Left kidney (tissue), 2 donors: Measurements from ENCODE around the gene TTN. TPM values are rescaled to one million over a fixed set of nuclear protein-coding genes. Genes with fewer than 3 reads are reported as not detected.

Experiments used
- DNase-seq: peaks from one replicate; pipeline ENCODE4 v3.0.0-alpha.2; 2013
- polyA plus RNA-seq: library from polyadenylated mRNA; unstranded; fragments of 120-200 nt; gene quantifications from one replicate; pipeline ENCODE4 v1.2.1, GENCODE V29; 2013; ENCODE audit not compliant: insufficient read length

Gene TTN
- polyA plus RNA-seq, 1 donor: 1.2 TPM

DNA sequence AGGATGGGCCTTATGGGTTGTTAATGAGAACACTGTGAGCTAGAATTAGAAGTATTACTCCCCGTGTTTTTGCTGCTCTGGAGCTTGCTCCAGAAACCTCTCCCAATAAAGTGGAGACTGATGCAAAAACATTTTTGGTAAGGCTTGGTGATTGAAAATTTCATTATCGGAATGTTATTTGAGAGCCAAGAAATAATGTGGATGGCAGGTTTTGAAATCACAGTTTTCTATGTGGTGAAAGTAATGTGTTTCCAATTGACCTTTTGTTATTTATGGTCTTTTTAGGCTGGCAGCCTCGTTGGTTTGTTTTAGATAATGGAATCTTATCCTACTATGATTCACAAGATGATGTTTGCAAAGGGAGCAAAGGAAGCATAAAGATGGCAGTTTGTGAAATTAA, 321.9 kb downstream of the TTN start:
- no peak for DNase-seq

- no peak for DNase-seq
These were observed 322.8 kb downstream of the TTN start for GRCh38 chr2:178484245-178485041.

- DNase-seq: no peak
These were observed 324.8 kb downstream of the TTN start for GRCh38 chr2:178482437-178482836.

- DNase-seq: peak; percentile 89
These were observed 326.7 kb downstream of the TTN start, which contains the start of gene PLEKHA3 for GRCh38 chr2:178480227-178481181. TSS of gene PLEKHA3 (plus strand) at chr2:178480457. CDS start at chr2:178480870, 413 bp downstream.

DNA sequence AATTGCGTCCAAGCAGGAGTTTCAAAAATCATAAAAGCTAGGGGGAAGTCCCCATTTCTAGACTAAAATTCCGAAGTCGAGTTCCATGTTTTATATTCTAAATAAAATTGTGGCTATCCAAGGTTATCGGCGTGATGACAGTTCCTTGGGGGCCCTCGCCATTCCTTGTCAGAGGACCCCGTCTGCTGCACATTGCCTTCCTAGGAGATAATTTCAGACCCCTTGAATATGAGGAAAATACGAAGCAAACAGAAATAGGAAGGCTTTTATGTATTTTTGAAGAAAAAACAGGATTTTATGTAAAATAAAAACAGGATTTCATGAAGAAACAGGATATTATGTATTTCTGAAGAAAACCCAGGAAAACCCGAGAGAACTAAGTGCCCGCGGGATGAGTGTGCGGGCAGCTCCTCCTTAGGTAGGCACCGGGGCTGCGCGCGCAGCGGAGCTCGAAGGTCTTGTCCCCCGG, 327.4 kb downstream of the TTN start:
- DNase-seq: peak; percentile 5

GRCh38 chr2:178479275-178479616, 328.0 kb downstream of the TTN start:
- no peak for DNase-seq

DNA sequence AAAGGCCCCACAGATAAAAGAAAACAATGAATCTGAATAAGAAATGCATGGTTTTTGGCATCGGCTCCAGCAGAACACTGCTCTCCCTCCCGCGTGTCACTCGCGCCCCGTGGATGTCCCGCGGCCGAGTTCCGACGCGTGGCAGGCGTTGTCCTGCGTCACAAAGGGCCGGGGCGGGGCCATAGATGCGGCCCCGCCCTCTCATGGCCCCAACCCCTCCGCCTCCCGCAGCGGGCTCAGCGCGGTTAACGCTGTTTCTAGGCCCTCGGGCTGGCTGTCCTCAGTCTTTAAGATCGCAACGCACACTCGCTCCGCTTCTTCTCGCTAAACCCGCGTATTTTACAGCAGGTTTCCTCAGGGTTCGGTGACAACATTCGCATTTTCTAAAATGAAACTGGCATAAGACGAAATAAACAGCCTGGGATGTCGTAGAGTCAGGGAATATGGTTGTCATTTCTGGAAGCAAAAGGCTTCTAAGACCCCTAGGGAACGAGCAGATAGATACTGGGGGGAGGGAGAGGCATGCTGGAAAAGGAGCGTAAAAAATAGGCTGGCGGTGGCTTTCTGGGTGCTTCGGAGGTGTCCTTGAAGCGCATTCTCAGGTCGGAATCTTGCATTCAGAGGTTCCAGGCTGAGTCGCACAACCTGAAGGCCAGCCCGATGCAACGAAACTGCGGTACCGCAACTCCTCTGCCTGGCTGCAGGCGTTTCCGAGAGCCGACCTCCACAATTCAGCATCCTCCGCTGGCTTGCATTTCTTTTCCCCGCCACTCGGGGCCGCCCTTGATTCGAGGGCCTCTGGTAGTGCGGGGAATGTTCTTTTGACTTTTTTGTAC, 328.6 kb downstream of the TTN start, which contains the start of gene FKBP7:
Gene FKBP7, minus strand, starts transcription at position 162 of the 836 bp plus-strand sequence. Its CDS starts 101 bp downstream, at position 61.
- peak; percentile 89 for DNase-seq

DNA sequence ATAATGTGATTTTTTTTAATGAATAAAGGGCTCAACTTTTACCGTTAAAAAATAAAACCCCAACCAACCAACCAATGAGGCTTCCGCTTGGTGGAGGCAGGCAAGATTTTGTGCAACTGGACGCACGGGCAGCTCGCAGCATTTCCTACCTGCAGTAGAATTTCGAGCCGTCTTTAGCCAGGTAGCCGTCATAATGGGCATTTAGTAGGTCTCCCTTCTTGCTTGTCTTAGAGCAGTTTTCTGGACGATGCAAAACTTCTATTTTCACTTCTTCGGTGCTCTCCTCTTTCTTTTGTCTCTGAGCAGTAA, 329.1 kb downstream of the TTN start:
- peak; percentile 39 for DNase-seq

DNA sequence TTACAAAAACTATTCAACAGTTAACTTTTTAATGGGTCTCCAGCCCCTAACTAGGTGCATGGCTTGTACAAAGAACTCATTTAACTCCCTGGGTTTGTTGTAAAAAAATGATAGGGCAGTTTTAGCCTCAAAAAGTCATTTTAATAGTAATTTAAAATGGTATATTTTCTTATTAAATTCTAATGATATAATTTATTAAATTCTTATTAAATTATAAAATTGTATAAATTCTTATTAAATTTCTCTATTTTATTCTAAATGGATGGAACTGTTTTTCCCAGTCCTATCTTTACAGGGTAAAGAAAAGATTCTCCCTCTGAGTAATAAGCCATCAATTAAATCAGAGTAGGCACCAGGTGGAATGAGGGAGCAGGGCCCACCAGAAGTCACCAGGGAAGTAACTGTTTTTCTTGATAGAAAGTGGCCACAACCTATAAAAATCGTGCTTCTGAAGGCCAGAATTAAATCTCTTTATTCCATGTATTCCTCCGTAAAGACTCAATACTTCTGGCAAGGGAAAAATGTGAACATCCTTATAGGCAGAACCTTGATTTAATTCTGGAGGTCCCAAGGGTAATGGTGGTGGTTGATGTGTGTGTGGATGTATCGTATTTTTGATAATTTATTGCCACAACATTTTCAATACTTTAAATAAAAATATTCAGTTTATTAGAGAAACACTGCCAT, 329.6 kb downstream of the TTN start:
- peak; percentile 46 for DNase-seq

- DNase-seq: no peak
These were observed 330.7 kb downstream of the TTN start for GRCh38 chr2:178476477-178476876.

Other genes starting within 250 kb of the TTN start
- gene CCDC141, start 242.7 kb upstream of the TTN start, polyA plus RNA-seq: 0.30 TPM